HG02943 (cell line): Measurements from ENCODE around the gene SP140.
"Not testable (repeated sequence)": the region's sequence is repeated elsewhere in the genome, so short reads cannot be mapped to it uniquely, and the experiment has no call there.

ENCODE experiments used
- ATAC-seq: cut with Tn5 transposase; IDR thresholded peaks from one replicate; pipeline ENCODE4 v1.9.1; 2021; ENCODE audit warnings: mild to moderate bottlenecking, low read depth, moderate library complexity; ENCODE audit not compliant: unreplicated experiment

The SP140 gene

DNA sequence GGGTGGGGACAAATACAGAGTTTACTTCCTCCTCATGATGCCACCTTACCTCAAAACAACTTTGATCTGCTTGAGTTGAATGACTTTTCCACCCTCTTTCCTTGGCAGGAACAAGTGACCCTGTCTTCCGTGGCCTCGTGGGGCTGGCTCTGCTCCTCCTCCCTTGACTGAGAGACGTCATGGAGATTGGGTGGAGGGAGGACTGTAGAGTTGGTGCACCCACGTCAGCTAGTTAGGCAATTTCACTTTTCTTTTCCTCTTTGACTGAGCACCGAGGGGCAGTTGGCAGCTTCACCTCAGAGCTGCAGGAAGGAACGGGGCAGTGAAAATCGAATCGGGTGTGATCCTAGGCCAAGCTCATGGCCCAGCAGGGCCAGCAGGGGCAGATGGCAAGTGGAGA lies at the start of gene SP140:
TSS of gene SP140 (plus strand) at position 251 of the 400 bp plus-strand sequence. CDS start at position 360, 109 bp downstream.
- ATAC-seq: peak; percentile 73

DNA sequence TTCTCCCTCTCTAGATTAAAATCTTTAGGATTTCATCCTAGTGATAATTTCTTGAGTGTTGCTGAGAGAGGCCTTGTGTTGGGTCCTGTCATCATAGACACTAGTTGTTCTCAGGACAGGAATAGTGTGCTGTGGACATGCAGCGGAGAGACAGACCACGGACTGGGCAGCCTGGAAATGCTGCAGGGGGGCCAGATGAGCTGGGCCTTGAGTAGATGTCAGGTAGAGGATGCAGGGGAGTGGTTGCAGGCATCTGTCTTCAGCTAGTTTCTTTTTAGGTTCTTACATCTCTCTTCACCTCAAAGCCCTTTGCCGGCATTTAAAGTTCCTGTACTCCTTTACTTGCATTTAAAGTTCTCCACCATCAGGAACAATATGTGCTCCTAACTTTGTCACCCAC lies 48.5 kb upstream of the SP140 start:
- ATAC-seq: no peak

DNA sequence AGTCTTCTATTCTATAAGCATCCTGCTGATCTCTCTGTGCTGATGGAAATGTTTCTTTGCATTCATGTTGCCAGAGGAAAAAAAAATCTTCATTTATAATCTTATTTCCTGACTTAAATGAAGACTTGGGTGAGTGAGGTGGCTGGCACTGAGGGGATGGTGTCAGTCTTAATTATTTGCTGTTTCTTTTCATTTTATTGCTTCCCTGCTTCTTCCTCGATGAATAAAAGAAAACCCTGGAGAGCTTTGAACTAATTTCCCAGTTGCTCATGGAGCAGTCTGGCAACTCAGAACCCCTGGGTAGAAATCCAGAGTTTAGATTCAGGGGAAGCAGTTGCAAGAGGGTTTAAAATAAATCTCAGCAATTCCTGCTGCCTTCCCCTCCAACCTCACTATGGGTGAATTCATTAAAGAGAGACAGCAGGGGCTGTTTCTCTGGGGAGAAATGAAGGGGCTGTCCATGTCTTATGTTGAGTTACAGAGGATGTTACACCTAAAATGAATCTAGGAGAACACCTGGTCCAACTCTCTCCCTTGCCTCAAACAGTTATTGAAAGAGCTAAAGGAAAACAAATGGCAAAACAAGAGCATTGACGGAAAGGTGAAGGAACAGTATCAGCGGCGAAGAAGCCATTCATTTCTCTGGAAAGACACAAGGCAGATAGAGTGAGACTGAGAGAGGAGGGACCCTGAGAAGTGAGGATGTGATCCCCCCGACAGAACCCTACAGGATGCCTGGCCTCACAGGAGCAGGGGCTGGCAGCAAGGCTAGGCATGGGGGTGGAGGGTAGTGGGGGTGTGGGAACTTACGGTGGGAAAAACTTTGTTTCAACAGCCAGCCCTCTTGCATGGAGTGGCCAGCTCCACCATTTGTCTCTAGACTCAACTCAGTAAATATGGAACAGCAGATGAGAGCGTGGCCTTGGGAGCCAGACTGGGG lies 46.7 kb upstream of the SP140 start:
- ATAC-seq: no peak

DNA sequence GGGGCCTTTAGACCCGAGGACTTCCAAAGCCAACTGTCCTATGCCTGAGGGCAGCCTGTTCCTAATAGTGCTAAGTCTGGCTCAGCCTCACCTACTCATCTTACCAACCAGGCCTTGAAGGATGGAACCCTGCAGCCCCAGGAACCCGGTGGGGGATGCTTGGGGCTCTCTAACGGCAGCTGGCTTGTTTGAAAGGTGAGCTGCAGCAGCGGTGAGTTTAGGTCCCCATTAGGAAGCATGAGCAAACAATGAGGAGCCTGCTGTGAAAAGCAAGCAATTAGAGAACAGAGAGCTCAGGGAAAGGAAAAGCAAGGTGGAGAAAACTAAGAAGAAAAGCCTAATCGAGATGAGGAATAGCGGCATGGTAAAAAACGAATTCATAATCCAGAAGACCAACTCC lies 45.6 kb upstream of the SP140 start:
- ATAC-seq: no peak

DNA sequence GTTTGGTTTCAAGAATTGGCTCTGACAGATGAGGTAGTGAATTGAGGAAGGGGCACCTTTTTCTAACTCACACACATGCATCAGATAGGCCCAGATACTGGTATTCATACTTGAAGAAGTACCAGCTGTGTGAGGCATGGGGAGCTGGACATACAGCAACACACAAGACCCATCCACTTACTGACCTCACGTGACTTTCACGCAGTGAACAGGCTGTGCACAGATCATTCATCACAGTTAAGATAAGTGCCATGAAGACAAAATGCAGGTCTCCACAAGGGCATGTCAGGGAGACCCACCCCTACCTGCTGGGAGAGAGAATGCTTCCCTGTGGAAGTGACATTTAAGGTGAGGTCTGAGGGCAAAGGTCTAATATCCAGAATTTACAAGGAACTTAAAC lies 44.3 kb upstream of the SP140 start:
- no peak for ATAC-seq

DNA sequence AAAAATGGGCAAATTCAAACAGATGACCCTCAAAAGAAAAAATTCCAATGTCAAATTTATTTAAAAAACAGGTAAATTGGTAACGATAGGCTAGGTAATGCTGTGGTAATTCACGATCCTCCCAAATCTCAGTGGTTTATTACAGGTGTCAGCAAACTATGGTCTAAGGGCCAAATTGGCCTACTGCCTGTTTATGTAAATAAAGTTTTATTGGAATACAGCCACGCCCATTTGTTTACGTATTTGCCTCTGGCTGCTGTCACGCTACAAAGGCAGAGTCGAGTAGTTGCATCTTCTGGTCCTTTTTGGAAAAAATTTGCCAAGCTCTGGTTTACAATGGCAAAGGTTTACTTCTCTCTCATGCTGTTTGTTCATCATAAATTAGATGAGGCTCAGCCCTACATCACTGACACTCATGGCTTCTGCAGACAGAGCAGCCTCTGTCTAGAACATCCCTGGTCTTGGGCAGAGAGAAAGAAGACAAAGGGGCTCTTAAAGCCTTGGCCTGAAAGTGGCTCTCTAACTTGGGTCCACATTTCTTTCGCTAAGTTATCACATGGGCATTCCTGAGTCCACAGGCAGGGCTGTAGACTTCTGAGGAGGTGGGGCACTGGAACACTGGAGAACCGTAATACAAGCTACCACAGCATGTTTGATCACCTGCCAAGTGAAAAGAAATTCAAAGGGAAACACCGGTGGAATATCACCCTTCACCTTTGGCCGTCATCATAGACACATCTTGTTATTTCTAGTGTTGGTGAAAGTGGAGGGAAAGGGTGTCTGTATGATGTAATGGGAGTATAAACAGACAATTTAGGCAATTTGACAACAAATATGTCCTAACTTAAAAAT lies 40.6 kb upstream of the SP140 start:
- no peak for ATAC-seq

DNA sequence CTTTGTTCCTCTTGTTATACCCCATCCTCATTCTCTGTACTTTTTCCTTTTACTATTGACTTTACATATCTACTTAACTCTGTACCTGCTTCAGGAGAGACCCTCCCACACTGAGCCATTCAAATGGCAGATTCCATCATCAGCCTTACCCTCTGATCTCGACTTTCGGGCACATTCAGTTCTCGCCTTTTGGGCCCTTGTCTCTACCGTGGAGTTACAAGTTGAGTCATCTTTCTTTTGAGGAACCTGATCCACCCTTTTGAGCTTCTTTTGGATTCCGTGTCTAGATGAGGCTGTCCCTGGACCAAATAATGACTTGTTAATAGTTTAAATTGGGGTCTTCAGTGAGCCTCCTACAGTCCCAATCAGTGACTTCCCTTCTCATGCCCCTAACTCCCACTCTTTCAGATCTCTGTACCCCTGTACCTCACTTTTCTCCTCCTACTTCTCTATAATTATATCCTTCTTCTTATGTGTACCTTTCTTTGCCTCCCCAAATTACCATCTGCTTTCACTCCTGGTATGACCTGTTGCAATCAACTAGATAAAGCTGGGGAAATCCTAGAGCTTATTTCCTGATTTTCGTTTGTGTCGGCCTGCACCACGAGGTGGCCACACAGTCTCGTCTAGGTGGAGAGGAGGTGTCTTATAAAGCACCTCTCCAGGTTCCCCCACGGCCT lies 23.0 kb upstream of the SP140 start:
- ATAC-seq: peak; percentile 48

DNA sequence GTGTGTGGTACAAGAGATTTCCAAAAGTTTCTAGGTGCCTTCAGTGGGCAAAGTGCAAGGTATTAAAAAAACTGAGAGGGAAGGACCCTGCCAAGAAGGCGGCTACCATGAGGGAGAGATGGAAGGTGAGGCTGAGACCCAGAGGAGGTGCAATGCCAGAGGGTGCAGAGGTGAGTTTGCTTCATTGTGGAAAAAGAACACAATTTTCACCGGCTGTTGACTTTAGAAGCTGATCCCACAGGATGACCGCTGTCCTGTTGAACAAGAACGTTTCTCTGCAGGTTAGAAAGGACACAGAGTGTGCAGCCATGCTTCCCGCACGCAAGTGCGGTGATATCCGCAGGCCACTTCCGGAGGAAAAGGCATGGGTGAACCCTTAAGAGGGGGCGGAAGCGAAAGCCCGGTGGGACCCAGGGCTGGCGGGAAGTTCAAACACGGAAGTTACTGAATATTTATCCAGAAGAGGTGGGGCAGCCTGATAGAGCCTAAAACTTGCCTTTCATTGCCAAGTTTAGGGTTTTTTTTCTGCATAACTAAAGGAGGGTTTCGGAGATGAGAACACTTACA lies 22.3 kb upstream of the SP140 start:
- ATAC-seq: peak; percentile 59

DNA sequence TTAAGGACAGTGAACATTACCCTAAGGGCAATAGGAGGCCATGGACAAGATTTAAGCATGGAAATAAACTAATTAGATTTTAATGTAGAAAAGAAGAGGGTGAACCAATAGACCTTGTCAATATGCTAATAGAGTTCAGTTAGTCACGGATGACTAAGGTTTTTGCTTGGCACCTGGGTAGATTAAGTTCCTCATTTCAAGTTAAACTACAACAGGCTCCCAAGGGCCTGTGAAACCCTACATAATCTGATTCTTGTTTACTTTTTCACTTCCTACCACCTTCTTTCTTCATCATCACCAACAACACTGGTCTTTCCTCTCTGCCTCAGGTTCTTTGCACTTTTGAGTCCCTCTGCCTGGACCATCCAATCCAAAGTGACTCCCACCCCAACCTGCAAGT lies 20.5 kb upstream of the SP140 start:
- peak; percentile 55 for ATAC-seq

DNA sequence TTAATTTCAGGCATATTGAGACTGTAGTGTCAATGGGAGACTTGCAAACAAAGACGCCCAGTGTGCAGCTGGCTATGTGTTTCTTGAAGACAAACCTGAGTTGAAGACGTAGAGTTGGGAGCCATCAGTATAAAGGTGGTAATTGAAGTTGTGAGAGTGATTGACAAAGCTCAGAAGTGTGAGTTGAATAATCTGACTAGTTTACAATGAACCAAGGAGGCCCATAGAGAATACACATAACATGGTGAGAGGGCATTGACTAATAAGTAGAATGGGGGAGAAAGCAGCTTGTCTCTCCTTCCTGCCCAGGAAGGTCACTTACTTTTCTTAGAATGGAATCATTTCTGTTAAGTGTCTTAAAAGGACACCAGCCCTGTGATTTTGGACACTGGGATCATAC lies 19.8 kb upstream of the SP140 start:
- no peak for ATAC-seq

DNA sequence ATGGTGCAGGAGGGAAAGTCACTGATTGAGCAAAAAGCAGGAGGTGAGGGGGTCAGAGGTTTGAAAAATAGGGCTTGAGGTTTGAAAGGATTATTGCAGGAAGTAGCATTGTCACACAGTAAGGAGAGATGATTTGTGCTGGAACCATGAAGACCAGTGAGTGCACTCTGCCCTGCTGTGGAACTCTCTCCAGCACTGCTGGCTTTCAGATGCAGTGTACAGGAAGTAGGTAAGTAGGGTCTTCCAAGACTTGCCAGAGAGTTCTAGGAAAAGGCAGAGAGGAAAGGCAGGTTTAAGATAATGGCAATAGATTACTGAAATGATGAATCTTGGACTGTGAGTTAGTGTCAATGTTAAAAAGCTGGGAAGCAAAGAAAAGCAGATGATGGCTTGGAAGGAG lies 17.0 kb upstream of the SP140 start:
- no peak for ATAC-seq

DNA sequence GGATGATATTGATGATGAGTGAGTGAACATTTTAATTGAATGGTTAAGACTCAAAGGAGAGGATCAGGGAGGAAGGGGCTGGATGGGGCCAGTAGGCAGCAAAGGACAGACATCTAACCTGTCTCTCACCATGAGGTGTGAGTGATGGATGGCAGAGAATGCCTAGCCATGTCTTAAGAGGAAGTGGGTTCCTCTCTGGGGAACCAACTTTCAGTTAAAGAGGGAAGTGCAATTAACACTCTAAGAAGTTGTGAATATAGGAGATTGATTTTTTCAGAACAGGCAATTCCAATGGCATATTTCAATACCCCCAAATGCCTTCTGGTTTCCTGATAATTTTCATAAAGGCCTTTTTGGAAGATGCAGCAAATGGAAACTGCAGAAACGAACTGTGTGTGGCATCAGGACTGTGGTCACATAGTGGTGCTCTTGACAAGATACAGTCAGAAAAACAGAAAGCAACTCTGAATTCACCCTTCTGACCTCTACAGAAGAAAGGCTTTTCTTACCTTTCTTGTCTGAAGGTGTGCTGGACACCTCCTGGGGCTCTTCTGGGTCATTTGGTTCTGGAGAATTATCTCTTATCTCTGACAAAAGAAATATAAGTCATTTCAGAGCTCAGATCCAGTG lies 16.0 kb upstream of the SP140 start:
- ATAC-seq: no peak

DNA sequence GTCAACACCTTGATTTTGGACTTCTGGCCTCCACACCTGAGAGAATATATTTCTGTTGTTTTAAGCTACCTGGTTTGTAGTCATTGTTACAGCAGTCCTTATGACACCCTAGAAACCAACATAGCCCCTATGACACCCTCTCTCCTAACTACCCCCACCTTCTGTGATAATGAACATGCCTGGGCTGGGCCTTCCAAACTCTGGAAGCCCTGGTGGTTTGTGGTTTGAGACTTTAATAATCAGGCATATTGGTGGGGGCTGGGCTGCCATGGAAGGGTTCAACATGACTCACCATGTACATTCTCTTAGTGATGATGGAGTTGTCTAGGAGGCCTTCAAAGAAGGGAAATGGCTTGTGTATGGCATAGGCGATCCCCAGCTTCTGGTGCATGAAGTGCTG lies 9.0 kb upstream of the SP140 start:
- ATAC-seq: no peak

DNA sequence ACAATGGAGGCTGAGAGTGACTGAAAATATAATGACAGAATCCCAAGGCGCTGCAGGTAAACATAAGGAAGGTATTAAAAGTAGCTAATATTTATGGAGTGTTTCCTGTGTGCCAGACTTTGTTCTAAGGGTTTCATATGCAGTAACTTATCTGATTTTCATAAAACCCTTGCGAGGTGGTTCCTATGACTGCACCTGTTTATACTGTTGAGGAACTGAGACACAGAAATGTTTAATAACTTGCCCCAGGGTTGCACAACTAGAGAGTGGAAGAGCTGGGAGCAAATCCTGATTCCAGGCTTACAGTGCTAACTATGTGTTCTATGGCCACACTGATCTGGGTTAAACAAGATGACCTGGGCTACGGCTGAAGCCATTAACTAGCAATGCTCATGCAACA lies 8.1 kb upstream of the SP140 start:
- ATAC-seq: no peak

DNA sequence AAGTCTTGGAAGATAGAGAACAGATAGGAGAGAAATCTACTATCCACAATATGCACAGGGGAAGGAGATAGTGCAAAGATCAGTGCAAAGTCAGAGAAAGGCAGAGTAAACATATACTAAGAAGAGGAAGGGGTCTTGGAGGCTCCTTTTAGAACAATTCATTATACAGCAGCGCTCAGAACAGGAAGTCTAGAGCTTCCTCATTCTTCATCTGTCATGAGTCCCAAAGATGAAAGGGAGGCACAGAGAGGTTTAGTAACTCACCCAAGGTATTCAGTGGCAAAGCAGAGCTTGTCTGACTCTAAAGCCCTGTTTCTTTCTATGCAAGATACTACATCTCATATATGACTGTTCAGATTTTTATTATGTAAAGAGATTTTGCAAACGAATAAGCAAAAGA lies 7.1 kb upstream of the SP140 start:
- ATAC-seq: no peak

DNA sequence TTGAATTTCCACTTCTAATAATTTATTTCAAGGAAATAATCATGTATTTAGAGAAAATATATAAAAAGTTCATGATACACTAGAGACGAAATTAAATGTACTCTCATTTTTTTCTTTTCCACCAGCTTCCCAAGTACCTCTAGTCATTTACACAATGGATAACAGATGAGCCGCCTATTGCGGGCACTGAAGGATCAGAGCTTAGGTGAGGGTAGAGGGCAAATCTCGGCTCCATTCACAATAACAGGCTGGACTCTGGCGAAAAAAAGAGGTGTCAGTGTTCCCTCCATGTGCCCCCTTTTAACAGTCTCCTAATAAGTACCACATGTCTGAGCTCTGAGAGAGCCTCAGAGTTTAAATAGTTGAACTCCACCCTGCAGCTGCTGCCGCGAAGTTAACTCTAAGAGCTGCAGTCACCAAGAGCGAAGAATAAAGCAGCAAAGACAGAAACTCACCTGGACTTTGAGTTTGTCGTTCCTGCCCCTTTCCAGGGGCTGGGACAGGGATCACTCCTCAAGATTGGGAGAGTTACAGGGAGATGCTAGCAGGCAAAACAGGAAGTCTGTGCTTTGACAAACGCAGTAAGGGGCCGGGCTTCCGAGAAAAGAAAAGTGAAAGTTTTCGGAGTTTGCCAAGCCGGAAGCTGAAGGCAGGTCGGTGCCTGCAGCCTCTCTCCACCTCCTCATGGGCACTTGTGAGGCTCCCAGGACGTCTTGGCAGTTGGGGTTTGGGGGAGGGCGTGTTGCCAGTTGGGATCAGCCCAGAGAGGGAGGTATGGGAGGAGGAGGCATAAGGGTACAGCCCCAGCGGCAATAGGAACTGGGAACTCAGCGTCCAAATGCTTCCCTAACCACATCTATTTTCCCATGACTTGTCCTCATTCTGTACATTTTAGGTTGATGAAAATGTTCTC lies 5.9 kb upstream of the SP140 start, which contains the start of gene SP110:
TSS of gene SP110 (minus strand) at position 566 of the 913 bp plus-strand sequence. CDS start 3,057 bp downstream, outside the sequence.
- no peak for ATAC-seq

DNA sequence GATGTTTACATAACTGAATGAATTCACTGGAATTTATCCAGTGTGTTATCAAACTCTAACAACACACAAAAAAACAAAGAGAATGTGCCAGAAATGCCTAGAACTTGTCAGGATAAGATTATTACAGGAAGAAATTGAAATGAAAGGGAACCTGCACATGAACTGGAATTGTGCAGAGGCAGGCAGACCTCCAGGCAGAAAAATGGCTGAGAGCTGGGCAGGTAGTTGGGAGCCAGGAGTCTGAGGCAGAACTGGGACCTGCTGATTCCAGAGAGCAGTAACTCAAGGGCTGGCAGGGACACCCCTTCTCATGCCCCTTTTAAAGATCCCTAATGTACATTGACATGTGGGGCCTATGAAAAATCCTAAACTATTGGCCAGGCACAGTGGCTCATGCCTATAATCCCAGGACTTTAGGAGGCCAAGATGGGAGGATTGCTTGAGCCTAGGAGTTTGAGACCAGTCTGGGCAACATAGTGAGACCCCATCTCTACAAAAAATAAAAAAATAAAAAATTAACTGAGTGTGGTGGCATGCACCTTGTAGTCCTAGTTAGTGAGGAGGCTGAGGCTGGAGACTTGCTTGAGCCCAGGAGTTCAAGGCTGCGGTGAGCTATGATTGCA lies 5.1 kb upstream of the SP140 start:
- no peak for ATAC-seq

DNA sequence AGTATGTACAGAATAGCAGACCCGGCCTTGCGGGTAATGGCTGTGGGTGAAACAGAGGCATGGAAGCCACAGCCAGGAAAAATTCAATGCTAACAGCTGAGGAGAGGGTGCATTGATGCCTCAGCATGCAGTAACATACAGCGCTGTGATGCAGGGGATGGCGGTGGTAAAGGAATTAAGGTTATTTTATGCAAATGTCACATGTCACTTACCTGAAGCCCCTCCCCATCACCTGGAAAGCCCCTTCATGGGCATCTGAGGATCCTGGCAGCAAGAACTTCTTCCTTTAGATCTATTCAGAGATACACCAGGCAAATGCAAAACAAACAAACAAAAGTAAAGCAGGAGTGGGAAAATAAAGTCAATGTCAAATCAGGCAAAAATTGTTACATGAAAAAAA lies 4.0 kb upstream of the SP140 start:
- ATAC-seq: no peak

DNA sequence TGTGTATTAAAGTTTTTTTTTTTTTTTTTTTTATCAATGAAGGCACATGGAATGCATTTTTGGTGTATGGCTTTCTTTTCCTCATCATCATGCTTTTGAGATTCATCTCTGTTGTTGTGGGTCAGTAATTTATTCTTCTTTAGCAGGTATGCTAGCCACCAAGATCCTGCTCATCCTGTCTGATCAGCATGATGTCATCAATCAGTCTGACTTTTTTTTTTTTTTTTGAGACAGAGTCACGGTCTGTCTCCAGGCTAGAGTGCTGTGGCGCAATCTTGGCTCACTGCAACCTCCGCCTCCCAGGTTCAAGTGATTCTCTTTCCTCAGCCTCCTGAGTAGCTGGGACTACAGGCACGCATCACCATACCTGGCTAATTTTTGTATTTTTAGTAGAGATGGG lies 2.7 kb upstream of the SP140 start:
- not testable (repeated sequence) for ATAC-seq
